ENCODE results near the gene OR13G1.
"Not testable (repeated sequence)": the region's sequence is repeated elsewhere in the genome, so short reads cannot be mapped to it uniquely, and the experiment has no call there.

The OR13G1 gene, protein sequence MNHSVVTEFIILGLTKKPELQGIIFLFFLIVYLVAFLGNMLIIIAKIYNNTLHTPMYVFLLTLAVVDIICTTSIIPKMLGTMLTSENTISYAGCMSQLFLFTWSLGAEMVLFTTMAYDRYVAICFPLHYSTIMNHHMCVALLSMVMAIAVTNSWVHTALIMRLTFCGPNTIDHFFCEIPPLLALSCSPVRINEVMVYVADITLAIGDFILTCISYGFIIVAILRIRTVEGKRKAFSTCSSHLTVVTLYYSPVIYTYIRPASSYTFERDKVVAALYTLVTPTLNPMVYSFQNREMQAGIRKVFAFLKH

DNA sequence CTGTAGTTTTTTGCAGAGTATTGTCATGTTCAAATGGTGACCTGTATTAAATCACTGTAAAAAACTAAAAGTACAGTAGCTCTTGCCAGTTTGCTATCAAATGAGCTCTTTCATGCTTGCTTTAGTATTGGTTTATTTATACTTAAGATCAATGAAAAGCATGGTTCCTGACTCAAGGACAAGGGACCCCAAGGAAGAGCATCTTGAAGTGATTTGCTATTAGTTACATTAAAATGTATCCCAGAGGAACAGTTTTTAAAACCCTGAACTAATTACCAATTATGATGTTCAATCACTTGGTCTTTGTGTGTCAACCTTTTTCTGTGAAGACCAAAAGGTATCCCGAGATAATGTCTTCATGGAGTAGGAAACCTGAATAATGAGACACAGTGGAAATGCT, at the start of gene OR13G1:
OR13G1 (minus strand) TSS at position 101 of the 400 bp plus-strand sequence. CDS start 6,698 bp downstream, outside the sequence.
- H3K4me3 ChIP-seq (ENCODE audit: low read depth, low read length), result peak within 1 kb of the TSS; percentile 10; the same call in 1 of the 2 replicates
- TF ChIP-seq, protein P1, sequence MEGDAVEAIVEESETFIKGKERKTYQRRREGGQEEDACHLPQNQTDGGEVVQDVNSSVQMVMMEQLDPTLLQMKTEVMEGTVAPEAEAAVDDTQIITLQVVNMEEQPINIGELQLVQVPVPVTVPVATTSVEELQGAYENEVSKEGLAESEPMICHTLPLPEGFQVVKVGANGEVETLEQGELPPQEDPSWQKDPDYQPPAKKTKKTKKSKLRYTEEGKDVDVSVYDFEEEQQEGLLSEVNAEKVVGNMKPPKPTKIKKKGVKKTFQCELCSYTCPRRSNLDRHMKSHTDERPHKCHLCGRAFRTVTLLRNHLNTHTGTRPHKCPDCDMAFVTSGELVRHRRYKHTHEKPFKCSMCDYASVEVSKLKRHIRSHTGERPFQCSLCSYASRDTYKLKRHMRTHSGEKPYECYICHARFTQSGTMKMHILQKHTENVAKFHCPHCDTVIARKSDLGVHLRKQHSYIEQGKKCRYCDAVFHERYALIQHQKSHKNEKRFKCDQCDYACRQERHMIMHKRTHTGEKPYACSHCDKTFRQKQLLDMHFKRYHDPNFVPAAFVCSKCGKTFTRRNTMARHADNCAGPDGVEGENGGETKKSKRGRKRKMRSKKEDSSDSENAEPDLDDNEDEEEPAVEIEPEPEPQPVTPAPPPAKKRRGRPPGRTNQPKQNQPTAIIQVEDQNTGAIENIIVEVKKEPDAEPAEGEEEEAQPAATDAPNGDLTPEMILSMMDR (IDR thresholded peaks at IDR 0.05; ENCODE audit: control insufficient read depth, extremely low read depth, insufficient read depth), result no peak
- no peak for DNase-seq (ENCODE audit: low read depth)

DNA sequence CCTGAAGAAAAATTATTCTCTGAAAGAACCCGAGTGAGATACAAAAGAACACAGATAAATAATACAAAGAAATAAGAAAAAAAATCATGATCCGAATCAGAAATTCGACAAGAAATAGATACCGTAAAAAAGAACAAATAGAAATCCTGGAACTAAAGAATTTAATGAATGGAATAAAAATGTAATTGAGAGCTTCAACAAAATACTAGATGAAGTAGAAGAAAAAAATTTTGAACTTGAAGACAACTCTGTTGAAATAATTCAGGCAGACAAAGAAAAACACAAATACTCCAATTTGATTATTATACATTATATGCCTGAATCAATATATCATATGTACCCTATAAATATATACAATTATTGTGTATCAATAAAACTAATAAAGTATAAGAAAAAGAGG, 41.7 kb upstream of the OR13G1 start:
- TF ChIP-seq, protein P1 (IDR thresholded peaks at IDR 0.05; ENCODE audit: control insufficient read depth, extremely low read depth, insufficient read depth), result no peak
- DNase-seq (ENCODE audit: low read depth), result no peak
- H3K4me3 ChIP-seq (ENCODE audit: low read depth, low read length), result no peak overlapping the region

DNA sequence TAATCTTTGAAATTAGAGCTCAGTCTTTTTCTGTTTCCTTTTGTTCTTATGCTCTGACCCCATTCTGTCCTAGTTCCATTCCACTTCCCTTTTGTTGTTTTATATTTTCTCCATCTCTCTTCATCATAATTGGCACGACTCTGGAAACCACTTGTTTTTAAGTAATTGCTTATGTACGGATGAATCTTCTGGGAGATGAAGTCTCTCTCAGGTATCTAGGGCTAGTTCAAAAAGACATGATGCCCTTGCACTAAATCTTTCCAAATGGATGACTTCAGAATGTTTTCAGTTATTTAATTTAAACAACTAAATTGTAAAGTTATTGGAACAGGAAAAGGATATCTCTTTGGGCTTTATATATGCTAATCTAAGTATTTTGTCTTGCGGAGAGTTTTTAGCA, 37.0 kb upstream of the OR13G1 start, which contains the start of gene OR6F1:
OR6F1 (minus strand) TSS at position 101 of the 400 bp plus-strand sequence. CDS start 3,891 bp downstream, outside the sequence.
- TF ChIP-seq, protein P1 (IDR thresholded peaks at IDR 0.05; ENCODE audit: control insufficient read depth, extremely low read depth, insufficient read depth), result no peak
- no peak for DNase-seq (ENCODE audit: low read depth)
- no peak within 1 kb of the TSS for H3K4me3 ChIP-seq (ENCODE audit: low read depth, low read length)

DNA sequence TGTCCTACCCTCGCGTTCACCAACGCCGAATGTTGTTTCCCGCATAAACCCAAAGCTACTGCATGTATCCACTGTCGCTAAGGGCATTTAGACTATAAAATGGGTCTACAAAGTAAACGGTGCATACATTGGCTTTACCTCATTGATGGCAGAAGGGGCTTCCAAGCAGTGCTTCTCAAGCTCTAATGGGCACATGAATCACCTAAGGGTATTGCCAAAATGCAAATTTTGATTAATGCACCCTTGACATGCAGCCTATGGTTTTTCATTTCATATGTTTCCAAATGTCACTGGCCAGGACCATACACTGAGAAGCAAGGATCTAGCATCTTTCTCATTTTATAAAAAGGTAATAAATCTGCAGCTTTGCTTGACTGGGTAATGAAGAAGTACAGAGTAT, 34.2 kb upstream of the OR13G1 start:
- no peak for DNase-seq (ENCODE audit: low read depth)
- TF ChIP-seq, protein P1 (IDR thresholded peaks at IDR 0.05; ENCODE audit: control insufficient read depth, extremely low read depth, insufficient read depth), result no peak
- no peak overlapping the region for H3K4me3 ChIP-seq (ENCODE audit: low read depth, low read length)

DNA sequence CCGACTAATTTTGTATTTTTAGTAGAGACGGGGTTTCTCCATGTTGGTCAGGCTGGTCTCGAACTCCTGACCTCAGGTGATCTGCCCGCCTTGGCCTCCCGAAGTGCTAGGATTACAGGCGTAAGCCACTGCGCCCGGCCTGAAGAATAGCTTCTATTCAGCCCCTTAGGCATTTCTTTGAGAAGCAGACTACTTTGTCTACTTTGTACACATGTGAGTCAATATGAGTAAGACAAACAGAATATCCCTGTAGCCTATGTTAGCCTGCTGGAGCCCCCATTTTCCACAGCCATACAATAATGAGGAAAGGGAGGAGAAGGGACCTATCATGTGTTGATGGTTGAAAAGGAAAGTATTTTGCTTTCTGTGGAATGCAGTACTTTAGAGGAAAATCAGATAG, 31.1 kb upstream of the OR13G1 start:
- not testable (repeated sequence) for H3K4me3 ChIP-seq (ENCODE audit: low read depth, low read length); DNase-seq (ENCODE audit: low read depth)

DNA sequence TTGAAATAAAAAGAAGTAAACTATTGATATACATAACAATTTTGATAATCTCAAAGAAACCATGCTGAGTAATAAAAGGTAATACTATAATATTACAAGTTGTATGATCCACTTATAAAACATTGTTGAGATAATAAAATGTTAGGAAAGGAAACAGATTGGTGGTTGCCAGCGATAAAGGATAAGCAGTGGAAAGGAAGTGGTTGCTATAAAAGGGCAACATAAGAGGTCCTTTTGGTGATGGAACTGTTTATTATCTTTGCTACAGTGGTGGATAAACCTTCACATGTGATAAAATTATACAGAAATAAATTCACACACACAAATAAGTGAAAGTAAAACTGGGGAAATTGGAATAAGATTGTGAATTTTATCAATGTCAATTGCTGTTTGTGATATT, 21.8 kb upstream of the OR13G1 start:
- DNase-seq (ENCODE audit: low read depth), result no peak
- TF ChIP-seq, protein P1 (IDR thresholded peaks at IDR 0.05; ENCODE audit: control insufficient read depth, extremely low read depth, insufficient read depth), result no peak
- no peak overlapping the region for H3K4me3 ChIP-seq (ENCODE audit: low read depth, low read length)

DNA sequence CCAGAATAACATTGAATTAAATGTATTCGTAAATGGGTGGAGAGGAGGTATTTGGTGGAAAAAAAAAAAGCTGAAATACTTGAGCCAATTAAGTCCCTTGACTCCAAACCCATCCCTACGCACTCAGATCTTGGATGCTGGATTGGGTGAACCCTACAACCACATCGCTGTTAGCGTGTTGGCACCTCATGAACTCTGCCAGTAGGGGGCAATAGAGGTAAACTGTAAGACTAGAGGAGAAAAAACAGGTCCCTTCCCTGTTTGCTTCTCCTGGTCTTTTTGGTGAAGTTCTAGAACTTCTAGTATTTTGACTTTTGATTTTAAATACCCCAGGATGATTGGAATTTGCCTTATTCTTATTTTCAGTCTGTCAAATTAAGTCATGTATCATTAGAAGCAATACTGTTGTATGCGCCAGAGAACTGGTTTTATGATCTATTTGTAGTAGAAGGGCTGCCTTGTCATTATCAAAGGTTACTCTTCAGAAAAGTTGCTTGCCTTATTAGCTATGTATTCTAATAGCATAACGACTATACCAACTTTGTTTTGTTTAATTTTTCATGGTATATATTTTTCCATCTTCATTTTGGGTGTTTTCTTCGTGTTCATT, 1.9 kb upstream of the OR13G1 start:
- DNase-seq (ENCODE audit: low read depth), result peak; percentile 22
- TF ChIP-seq, protein P1 (IDR thresholded peaks at IDR 0.05; ENCODE audit: control insufficient read depth, extremely low read depth, insufficient read depth), result peak; percentile 72
- no peak overlapping the region for H3K4me3 ChIP-seq (ENCODE audit: low read depth, low read length)
